Keratinocyte (primary cell): ENCODE results near the gene ABAT. TPM values are rescaled to one million over a fixed set of nuclear protein-coding genes. Genes with fewer than 3 reads are reported as not detected.

Source experiments
- DNase-seq: peaks from one replicate; pipeline ENCODE4 v3.0.0-alpha.2; 2011; ENCODE audit warnings: low read depth, missing footprints, low spot score
- FAIRE-seq: peaks from 2 replicates; lab custom pipeline; 2011; peaks lifted over from hg19 to GRCh38; lab: Jason Lieb, UNC
- H2AFZ ChIP-seq: 2 replicates; pipeline ENCODE4 v1.6.0; 2012; ENCODE audit warnings: low read length, control low read depth, inconsistent platforms; ENCODE audit not compliant: control insufficient read depth
- H3K27ac ChIP-seq: 2 replicates; pipeline ENCODE4 v1.5.1; 2011; ENCODE audit warnings: low read length; ENCODE audit not compliant: control insufficient read depth, insufficient read depth
- H3K27me3 ChIP-seq: 3 replicates; pipeline ENCODE4 v1.6.0; 2011; ENCODE audit warnings: low read length; ENCODE audit not compliant: control insufficient read depth, insufficient read depth; ENCODE audit errors: extremely low read depth
- H3K36me3 ChIP-seq, 2 experiments: 2 replicates in 1 of 2; 3 replicates in 1 of 2; pipeline ENCODE4 v1.5.1; 2011; ENCODE audit warnings: low read length in 2 of 2, mild to moderate bottlenecking in 1 of 2; ENCODE audit not compliant: control insufficient read depth in 2 of 2, insufficient read depth in 2 of 2; ENCODE audit errors: extremely low read depth in 1 of 2
- H3K4me1 ChIP-seq: 3 replicates; pipeline ENCODE4 v1.5.1; 2011; ENCODE audit warnings: low read length; ENCODE audit not compliant: control insufficient read depth, insufficient read depth; ENCODE audit errors: extremely low read depth
- H3K4me2 ChIP-seq: 3 replicates; pipeline ENCODE4 v1.6.0; 2011; ENCODE audit warnings: low read depth, low read length; ENCODE audit not compliant: control insufficient read depth, insufficient read depth; ENCODE audit errors: extremely low read depth
- H3K4me3 ChIP-seq, 3 experiments: fragments of 200-600 bp in 1 of 3; sonication (generic) in 1 of 3; 2 replicates in 2 of 3; 3 replicates in 1 of 3; pipeline ENCODE4 v1.5.1; 2011 to 2016; ENCODE audit warnings: low read length in 3 of 3, mild to moderate bottlenecking in 3 of 3, control low read depth in 2 of 3, inconsistent platforms in 1 of 3, low read depth in 1 of 3, mixed read lengths in 1 of 3, mixed run types in 1 of 3, moderate library complexity in 1 of 3; ENCODE audit not compliant: control insufficient read depth in 2 of 3, insufficient read depth in 2 of 3; ENCODE audit errors: extremely low read depth in 1 of 3
- H3K79me2 ChIP-seq: 2 replicates; pipeline ENCODE4 v1.6.0; 2012; ENCODE audit warnings: low read length; ENCODE audit not compliant: control insufficient read depth, insufficient read depth
- H3K9ac ChIP-seq: 3 replicates; pipeline ENCODE4 v1.6.0; 2011; ENCODE audit warnings: low read length; ENCODE audit not compliant: control insufficient read depth, insufficient read depth; ENCODE audit errors: extremely low read depth
- H3K9me1 ChIP-seq: 3 replicates; pipeline ENCODE4 v1.6.0; 2011; ENCODE audit warnings: low read length; ENCODE audit not compliant: control insufficient read depth, insufficient read depth; ENCODE audit errors: extremely low read depth
- H3K9me3 ChIP-seq: 2 replicates; pipeline ENCODE4 v1.5.1; 2012; ENCODE audit warnings: low read depth, low read length; ENCODE audit not compliant: control insufficient read depth
- H4K20me1 ChIP-seq: 3 replicates; pipeline ENCODE4 v1.6.0; 2011; ENCODE audit warnings: low read length; ENCODE audit not compliant: control insufficient read depth, insufficient read depth; ENCODE audit errors: extremely low read depth
- EZH2 ChIP-seq: IDR thresholded peaks from one replicate; pipeline ENCODE4 v1.6.1; 2012; ENCODE audit warnings: inconsistent platforms, mild to moderate bottlenecking, low read length, moderate library complexity
- dilution Hi-C: fragments of 300-500 bp; cut with MboI; formaldehyde crosslinking; loops from one replicate; pipeline ENCODE4 v1.7.0; 2020; ENCODE audit warnings: low sequenced_read_pairs; ENCODE audit not compliant: extremely low pct_ligation_motif_present
- polyA plus RNA-seq, 5 experiments: library from polyadenylated mRNA; depleted of rRNA in 3 of 5; stranded (reverse) in 3 of 5; stranded (forward) in 1 of 5; unstranded in 1 of 5; fragments of >200 nt; gene quantifications; 1 replicate in 1 of 5; 2 replicates in 3 of 5; 3 replicates in 1 of 5; pipeline versions ENCODE4 v1.2.1 to v1.2.3, GENCODE V29; 2011 to 2012; ENCODE audit warnings: missing spikeins in 2 of 5, low read depth in 1 of 5, low replicate concordance in 1 of 5
- TF ChIP-seq, protein P1 (sequence below), 3 experiments: IDR thresholded peaks in 1 of 3; conservative IDR thresholded peaks in 1 of 3; optimal IDR thresholded peaks in 1 of 3; 2 replicates in 2 of 3; 3 replicates in 1 of 3; pipeline versions ENCODE3 to v1.5.1; 2011; ENCODE audit warnings: low read length in 3 of 3, mild to moderate bottlenecking in 3 of 3, moderate library complexity in 2 of 3, control low read depth in 1 of 3, inconsistent platforms in 1 of 3; ENCODE audit not compliant: insufficient read depth in 2 of 3; ENCODE audit errors: extremely low read depth in 1 of 3

Gene ABAT
- polyA plus RNA-seq, 1 donor (not counting 4 experiments of a cell fraction or from before 2014, with no cell fraction given): 13.7 TPM

DNA sequence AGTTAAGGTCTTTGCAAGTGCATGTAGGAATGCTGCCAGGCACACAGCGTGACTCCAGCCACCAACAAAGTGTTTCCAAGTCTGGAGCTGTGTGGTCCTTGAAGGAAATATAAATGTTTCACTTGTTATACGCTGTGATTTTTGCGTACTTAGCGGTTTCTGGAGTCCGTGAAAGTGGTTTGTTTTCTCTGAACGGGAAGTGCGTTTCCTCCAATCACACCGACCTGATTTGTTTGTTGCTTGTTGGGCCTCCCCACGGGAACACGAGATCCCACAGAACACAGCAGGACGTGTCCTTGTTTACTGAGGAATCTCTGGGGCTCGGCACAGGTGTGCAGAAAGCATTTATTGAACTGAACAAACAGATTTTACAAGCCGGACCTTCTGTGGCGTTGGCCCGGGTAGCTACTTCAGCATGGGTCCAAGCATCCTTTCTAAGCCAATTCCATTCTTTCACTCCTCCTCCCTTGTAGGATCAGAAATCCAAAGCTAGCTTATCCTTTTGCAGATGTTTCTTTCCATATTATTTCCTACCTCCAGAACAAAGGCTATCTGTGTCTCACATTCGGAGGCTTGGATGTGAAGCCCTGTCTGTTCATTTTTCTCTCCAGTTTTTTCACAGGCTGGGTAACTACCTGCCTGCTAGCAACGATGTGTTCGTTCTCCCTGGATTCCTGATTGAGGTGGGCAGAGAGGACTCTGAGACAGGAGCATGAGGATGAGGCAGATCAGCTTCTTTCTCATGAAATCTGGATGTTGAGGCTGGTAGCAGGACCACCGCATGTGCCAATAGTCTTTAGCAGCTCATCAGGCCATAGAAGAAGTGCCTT lies 44.6 kb downstream of the ABAT start:
- no peaks in the 10 kb centered on the region for H3K9me1 ChIP-seq
- FAIRE-seq (no peak), DNase-seq (no peak)
- H3K4me1 ChIP-seq: no peaks in the 10 kb centered on the region
- TF ChIP-seq, protein P1, sequence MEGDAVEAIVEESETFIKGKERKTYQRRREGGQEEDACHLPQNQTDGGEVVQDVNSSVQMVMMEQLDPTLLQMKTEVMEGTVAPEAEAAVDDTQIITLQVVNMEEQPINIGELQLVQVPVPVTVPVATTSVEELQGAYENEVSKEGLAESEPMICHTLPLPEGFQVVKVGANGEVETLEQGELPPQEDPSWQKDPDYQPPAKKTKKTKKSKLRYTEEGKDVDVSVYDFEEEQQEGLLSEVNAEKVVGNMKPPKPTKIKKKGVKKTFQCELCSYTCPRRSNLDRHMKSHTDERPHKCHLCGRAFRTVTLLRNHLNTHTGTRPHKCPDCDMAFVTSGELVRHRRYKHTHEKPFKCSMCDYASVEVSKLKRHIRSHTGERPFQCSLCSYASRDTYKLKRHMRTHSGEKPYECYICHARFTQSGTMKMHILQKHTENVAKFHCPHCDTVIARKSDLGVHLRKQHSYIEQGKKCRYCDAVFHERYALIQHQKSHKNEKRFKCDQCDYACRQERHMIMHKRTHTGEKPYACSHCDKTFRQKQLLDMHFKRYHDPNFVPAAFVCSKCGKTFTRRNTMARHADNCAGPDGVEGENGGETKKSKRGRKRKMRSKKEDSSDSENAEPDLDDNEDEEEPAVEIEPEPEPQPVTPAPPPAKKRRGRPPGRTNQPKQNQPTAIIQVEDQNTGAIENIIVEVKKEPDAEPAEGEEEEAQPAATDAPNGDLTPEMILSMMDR (optimal IDR thresholded peaks at IDR 0.05 in 1 of 3, IDR thresholded peaks at IDR 0.05 in 1 of 3, conservative IDR thresholded peaks at IDR 0.05 in 1 of 3; ENCODE audit: extremely low read depth in 1 of 3, insufficient read depth in 2 of 3, low read length in 3 of 3): no peak
- TF ChIP-seq EZH2: no peak
- no peak overlapping the region for H3K9ac ChIP-seq
- no peaks in the 10 kb centered on the region for H3K36me3 ChIP-seq
- H3K27me3 ChIP-seq: no peaks in the 10 kb centered on the region
- H2AFZ ChIP-seq: no peak overlapping the region
- H3K9me3 ChIP-seq: peaks cover 4% of the 10 kb centered on the region
- no peak overlapping the region for H3K27ac ChIP-seq
- dilution Hi-C loops: no loop called here
- no peaks in the 10 kb centered on the region for H3K79me2 ChIP-seq
- no peaks in the 10 kb centered on the region for H4K20me1 ChIP-seq
- no peak overlapping the region for H3K4me2 ChIP-seq
- no peak overlapping the region for H3K4me3 ChIP-seq

DNA sequence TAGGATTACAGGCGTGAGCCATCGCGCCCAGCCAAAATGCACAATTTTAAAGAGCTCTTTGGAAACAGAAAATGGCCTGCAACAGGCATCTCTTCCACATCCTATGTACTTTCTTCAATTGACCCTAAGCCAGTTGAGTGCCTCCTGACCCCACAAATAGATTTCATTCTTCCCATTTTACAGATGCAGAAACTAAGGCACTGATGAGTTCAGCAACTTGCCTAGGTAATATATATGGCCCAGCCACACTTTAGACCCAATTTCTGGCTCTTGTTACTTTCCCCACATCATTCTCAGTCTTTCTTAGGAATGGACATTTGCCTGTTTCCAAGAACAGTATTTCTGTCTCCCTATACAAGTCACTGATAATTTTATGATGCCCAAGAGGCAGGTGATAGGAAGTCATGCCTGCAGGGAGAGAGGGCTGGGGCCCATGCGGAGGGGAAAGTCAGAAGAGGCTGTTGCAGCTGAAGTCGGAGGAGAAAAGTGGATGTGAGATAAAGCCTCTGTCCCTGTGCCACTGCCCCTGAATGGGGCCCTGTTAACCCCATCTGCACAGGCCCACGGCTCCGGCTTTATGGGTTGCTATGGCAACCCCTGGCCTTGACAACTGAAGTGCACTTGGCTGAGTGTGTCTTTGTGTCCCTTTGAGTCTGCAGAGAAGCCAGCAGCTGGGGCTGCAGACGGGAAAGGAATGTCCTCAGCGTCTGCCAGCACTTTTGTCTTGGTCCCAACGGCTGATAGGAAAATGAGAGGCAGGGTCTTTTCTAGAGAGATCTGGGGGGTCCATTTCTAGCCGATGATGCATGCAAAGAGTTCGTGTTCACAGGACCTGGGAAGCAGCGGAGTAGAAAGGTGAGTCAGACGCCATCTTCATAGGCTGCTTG lies 45.9 kb downstream of the ABAT start:
- no peak overlapping the region for H3K4me2 ChIP-seq
- H4K20me1 ChIP-seq: no peaks in the 10 kb centered on the region
- H3K27ac ChIP-seq: no peak overlapping the region
- FAIRE-seq (no peak), DNase-seq (no peak)
- no peaks in the 10 kb centered on the region for H3K4me1 ChIP-seq
- no peaks in the 10 kb centered on the region for H3K27me3 ChIP-seq
- H3K36me3 ChIP-seq: no peaks in the 10 kb centered on the region
- no peak overlapping the region for H3K4me3 ChIP-seq
- H3K9ac ChIP-seq: no peak overlapping the region
- H3K79me2 ChIP-seq: no peaks in the 10 kb centered on the region
- H3K9me3 ChIP-seq: peaks cover 4% of the 10 kb centered on the region
- H3K9me1 ChIP-seq: no peaks in the 10 kb centered on the region
- dilution Hi-C loops: no loop called here
- no peak overlapping the region for H2AFZ ChIP-seq
- TF ChIP-seq, protein P1 (optimal IDR thresholded peaks at IDR 0.05 in 1 of 3, IDR thresholded peaks at IDR 0.05 in 1 of 3, conservative IDR thresholded peaks at IDR 0.05 in 1 of 3; ENCODE audit: extremely low read depth in 1 of 3, insufficient read depth in 2 of 3, low read length in 3 of 3): no peak
- no peak for TF ChIP-seq EZH2
